Left ventricle myocardium inferior (tissue), 1 donor: Measurements from ENCODE around the gene ELP6. TPM values are rescaled to one million over a fixed set of nuclear protein-coding genes. Genes with fewer than 3 reads are reported as not detected.
A peak's percentile ranks its signal among the peaks of the same experiment; 100 is the strongest.

ENCODE experiments used
- DNase-seq: peaks from one replicate; pipeline ENCODE4 v3.0.0-alpha.2; 2020
- H3K27ac ChIP-seq: fragments of 200-600 bp; replicated peaks from 2 replicates; pipeline ENCODE4 v1.8.0; 2021
- H3K27me3 ChIP-seq: fragments of 200-600 bp; 2 replicates; pipeline ENCODE4 v1.8.0; 2021; ENCODE audit warnings: low read depth
- H3K36me3 ChIP-seq: fragments of 200-600 bp; 2 replicates; pipeline ENCODE4 v1.8.0; 2021
- H3K4me1 ChIP-seq: fragments of 200-600 bp; 2 replicates; pipeline ENCODE4 v1.8.0; 2021
- H3K4me3 ChIP-seq: fragments of 200-600 bp; 2 replicates; pipeline ENCODE4 v1.8.0; 2021; ENCODE audit warnings: mild to moderate bottlenecking, moderate library complexity
- H3K9me3 ChIP-seq: fragments of 200-600 bp; replicated peaks from 2 replicates; pipeline ENCODE4 v1.8.0; 2021
- CTCF ChIP-seq: fragments of 200-600 bp; IDR thresholded peaks from 2 replicates; pipeline ENCODE4 v1.8.0; 2021; ENCODE audit warnings: antibody characterized with exemption, mild to moderate bottlenecking, borderline replicate concordance
- intact Hi-C: fragments of 100-400 bp; cut with micrococcal nuclease; formaldehyde crosslinking; loops from one replicate; pipeline ENCODE4 v1.11.0; 2022
- total RNA-seq: library from RNA; stranded (reverse); fragmentation: NEBNext Ultra II Directional; extraction: Animal tissue kit (Norgen Biotek cat#: 25700); gene quantifications from one replicate; pipeline ENCODE4 v1.2.1, GENCODE V29; 2021
- donor health status: DM: no; HTN: yes; CAD: no; lungs with severe emphysema.

The ELP6 gene
- total RNA-seq, 1 donor from 2014 or later: 20.4 TPM

- intact Hi-C loops: no loop called here
- no peak for TF ChIP-seq CTCF
- peaks cover 6% of the 10 kb centered on the region for H3K27me3 ChIP-seq
These were observed 20.0 kb upstream of the ELP6 start for GRCh38 chr3:47533481-47533880.

GRCh38 chr3:47527952-47528725, 14.6 kb upstream of the ELP6 start:
- Histone ChIP-seq H3K4me1 (no peaks in the 10 kb centered on the region), H3K27ac (no peak overlapping the region), H3K36me3 (no peaks in the 10 kb centered on the region), H3K9me3 (peaks cover 13% of the 10 kb centered on the region), H3K4me3 (no peak overlapping the region), H3K27me3 (no peaks in the 10 kb centered on the region)
- intact Hi-C loops: no loop called here
- no peak for DNase-seq
- no peak for TF ChIP-seq CTCF

More at GRCh38 chr3:47533481-47533880, 20.0 kb upstream of the ELP6 start:
- Histone ChIP-seq H3K4me3 (no peak overlapping the region), H3K9me3 (peaks cover 3% of the 10 kb centered on the region), H3K36me3 (no peaks in the 10 kb centered on the region), H3K27ac (no peak overlapping the region), H3K4me1 (no peaks in the 10 kb centered on the region)
- no peak for DNase-seq

- DNase-seq: no peak
- Histone ChIP-seq H3K9me3 (peaks cover 13% of the 10 kb centered on the region), H3K27ac (no peak overlapping the region), H3K4me1 (peaks cover 4% of the 10 kb centered on the region), H3K27me3 (no peaks in the 10 kb centered on the region), H3K4me3 (no peak overlapping the region), H3K36me3 (no peaks in the 10 kb centered on the region)
- intact Hi-C loops: no loop called here
- TF ChIP-seq CTCF: no peak
These were observed 12.1 kb upstream of the ELP6 start for GRCh38 chr3:47525617-47526016.

GRCh38 chr3:47523310-47524073, 10.0 kb upstream of the ELP6 start:
- Histone ChIP-seq H3K4me3 (no peak overlapping the region), H3K27ac (no peak overlapping the region), H3K4me1 (peaks cover 4% of the 10 kb centered on the region), H3K9me3 (peaks cover 10% of the 10 kb centered on the region), H3K36me3 (no peaks in the 10 kb centered on the region), H3K27me3 (no peaks in the 10 kb centered on the region)
- no peak for TF ChIP-seq CTCF
- DNase-seq: no peak
- intact Hi-C loops: loop anchor here (5.0 kb wide), 1 partner anchor 264 kb away; no protein-coding TSS in a partner anchor

- intact Hi-C loops: loop anchor here (5.0 kb wide), 1 partner anchor 265 kb away; no protein-coding TSS in a partner anchor
- peak; percentile 73 for DNase-seq
- H3K36me3 ChIP-seq: no peaks in the 10 kb centered on the region
- no peak overlapping the region for H3K4me3 ChIP-seq
- H3K27ac ChIP-seq: no peak overlapping the region
- peaks cover 4% of the 10 kb centered on the region for H3K4me1 ChIP-seq
- peak; percentile 89 for TF ChIP-seq CTCF
- H3K9me3 ChIP-seq: no peaks in the 10 kb centered on the region
- no peaks in the 10 kb centered on the region for H3K27me3 ChIP-seq
These were observed 8.8 kb upstream of the ELP6 start for GRCh38 chr3:47522082-47522987.
